GM12891 (cell line): Measurements from ENCODE around the gene CAMK1D.

Experiments used
- POLR2A ChIP-seq: IDR thresholded peaks from 2 replicates; pipeline ENCODE4 v1.6.1; 2011; ENCODE audit warnings: low read depth, low read length, control low read depth
- POLR2AphosphoS5 ChIP-seq: IDR thresholded peaks from 2 replicates; pipeline ENCODE4 v1.6.1; 2011; ENCODE audit warnings: low read depth, low read length, control low read depth
- POU2F2 ChIP-seq: IDR thresholded peaks from 2 replicates; pipeline ENCODE4 v1.6.1; 2011; ENCODE audit warnings: low read depth, mild to moderate bottlenecking, control low read depth, low read length, moderate library complexity
- SPI1 ChIP-seq: IDR thresholded peaks from 2 replicates; pipeline ENCODE4 v1.6.1; 2011; ENCODE audit warnings: low read depth, low read length, control low read depth
- TAF1 ChIP-seq: IDR thresholded peaks from 2 replicates; pipeline ENCODE4 v1.6.1; 2011; ENCODE audit warnings: low read depth, low read length, control low read depth

DNA sequence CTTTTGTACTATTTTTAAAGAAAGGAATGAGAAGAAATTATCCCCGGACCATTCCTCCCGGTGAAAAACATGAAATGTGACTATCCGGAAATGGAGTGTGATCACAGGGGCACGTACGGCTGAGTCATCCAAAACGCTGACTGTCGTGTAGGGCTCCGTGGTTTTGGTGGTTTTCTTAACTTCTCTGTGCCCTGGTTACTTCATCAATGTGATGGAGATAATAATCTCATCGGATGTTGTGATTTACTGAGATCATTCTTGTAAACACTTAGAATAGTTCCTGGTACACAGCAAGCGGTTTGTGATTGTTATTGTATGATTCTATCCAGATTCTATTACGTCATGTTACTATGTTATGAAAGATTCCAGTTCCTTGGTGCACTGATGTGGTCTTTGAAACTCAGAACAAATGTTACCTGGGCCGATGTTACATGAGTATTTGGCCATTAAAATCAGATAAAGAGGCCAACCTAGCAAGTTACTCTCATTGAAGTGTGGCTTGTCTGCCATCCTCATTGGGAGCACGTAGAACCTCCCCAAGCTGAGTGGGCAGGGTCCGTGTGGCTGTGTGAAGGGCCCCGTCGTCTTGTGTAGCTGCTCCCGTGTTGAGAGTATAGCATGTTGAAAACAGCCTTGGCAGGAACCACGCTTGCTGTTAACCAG is 99.5 kb downstream of the CAMK1D start:
- TF ChIP-seq POLR2A (peak; percentile 55), TAF1 (no peak; the same call in 1 of the 2 replicates), POLR2AphosphoS5 (0 out of 2 replicates have a peak, but pooled peaks have one; percentile 46), SPI1 (no peak), POU2F2 (no peak)
